Inflammatory macrophage treated with lipopolysaccharide for 1 hour (primary cell): Measurements from ENCODE around the gene SEMA3D.

Experiments
- DNase-seq, 2 donors: peaks; one replicate each; pipeline ENCODE4 v3.0.0-alpha.2; 2020 to 2022

The SEMA3D gene

DNA sequence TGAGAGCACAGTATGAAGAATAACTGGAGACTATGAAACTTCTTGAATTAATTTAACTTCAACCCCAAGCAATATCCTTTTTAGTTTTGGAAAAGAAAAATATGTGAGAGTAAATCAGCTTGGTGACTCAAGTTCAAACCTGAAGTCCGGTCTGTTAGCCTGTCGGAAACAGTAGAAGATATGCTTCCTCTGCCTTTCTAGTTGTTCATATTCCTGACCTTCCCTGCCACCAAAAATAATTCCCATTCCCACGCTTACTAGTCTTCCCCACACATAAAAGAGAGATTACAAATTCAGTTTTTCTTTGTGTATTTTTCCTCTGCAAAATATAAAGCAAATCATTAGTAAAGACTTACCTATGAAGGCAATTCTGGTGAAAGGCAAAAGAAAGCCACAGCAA is 3.6 kb downstream of the SEMA3D start:
- DNase-seq: no peak

GRCh38 chr7:85178531-85179298 is 8.1 kb downstream of the SEMA3D start:
- no peak for DNase-seq

DNA sequence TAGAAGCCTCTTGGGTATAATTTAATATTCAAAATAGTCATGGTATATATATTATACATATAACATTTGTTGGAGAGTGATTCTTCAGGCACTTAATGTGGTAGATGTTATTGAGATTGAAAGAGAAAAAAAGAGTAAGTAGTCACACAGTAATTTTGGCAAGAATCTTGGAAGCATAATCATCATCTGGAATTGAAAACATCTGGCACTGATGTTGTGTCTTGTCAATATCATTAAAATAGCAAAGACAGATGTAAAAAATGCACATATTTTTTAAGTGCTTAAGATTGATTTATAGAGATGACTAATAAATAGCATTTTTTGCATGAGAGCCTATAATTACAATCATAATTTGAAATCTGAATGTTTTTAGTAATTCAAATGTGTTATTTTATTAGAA is 9.5 kb downstream of the SEMA3D start:
- DNase-seq: no peak

DNA sequence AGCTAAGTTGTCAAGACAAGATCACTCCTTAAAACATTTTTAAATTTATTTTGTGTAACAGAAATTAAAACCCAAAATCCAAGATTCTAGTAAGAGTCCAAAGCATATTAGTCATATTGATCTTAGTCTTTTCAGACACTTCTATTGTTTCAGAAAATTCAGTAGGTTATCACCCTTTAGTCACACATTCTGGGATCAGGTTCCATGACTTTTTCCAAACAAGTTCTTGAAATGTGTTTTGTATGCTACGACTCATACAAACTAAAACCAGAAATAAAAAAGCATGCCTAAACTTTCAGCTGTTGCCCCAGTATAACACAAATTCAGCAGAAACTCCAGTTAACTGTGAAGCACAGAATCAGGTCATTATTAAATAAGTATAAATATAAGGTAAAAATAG is 10.7 kb downstream of the SEMA3D start:
- DNase-seq: no peak

GRCh38 chr7:85175217-85175616 is 11.6 kb downstream of the SEMA3D start:
- no peak for DNase-seq

GRCh38 chr7:85172530-85172941 is 14.3 kb downstream of the SEMA3D start:
- DNase-seq: no peak

DNA sequence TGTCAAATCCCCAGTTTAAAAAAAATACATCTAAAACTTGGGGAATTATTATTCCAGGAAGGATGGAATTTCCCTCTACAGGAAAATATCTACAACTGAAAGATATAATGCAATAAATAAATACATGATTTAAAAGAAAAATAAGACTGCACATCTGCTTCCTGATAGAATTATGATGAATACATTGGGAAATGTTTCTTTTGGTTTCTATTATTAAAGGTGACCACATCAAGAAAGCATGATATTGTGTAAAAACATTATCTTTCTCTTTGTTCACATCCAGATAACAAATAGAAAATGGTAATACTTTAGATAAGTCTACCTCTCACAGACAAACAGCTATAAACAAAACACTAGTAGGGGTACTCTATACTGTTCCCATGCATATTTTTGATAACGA is 19.2 kb downstream of the SEMA3D start:
- no peak for DNase-seq

- DNase-seq: no peak
Observed at GRCh38 chr7:85165263-85165662, 21.6 kb downstream of the SEMA3D start.

- no peak for DNase-seq
Observed at GRCh38 chr7:85164376-85164775, 22.5 kb downstream of the SEMA3D start.

- DNase-seq: no peak
Observed at GRCh38 chr7:85162721-85163120, 24.1 kb downstream of the SEMA3D start.

- no peak for DNase-seq
Observed at GRCh38 chr7:85160223-85160622, 26.6 kb downstream of the SEMA3D start.

- no peak for DNase-seq
Observed at GRCh38 chr7:85159003-85159402, 27.9 kb downstream of the SEMA3D start.

GRCh38 chr7:85156661-85157208 is 30.1 kb downstream of the SEMA3D start:
- DNase-seq: no peak

DNA sequence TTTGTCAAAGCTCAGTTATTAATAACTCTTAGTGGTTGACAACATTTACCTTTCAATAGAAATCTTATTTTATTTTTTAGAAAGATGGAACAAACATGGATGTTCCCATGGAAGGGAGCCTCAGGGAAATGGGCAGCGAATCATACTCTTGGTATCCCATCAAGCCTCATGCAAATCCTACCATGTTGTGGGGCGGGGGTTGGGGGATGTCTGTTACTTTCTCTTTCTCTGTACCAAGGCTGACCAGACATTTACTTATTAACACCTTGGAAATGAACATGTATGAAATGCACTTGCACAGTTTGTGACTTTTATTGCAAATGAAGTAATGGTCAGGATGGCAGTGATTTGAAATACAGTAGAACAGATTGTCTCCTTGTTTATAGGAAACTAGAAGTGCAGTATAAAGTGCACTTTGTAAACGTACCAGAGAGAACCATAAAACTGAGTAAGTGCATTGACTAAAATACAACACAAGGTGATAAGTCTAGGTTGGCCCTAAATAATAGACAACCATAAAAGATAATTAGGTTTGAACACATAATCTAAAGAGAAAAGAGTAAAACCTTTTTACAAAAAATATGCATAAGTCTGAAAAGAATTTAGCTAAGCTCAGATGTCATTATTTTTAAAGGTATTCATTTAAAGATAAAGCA is 32.4 kb downstream of the SEMA3D start:
- no peak for DNase-seq

GRCh38 chr7:85153715-85154114 is 33.1 kb downstream of the SEMA3D start:
- DNase-seq: no peak

DNA sequence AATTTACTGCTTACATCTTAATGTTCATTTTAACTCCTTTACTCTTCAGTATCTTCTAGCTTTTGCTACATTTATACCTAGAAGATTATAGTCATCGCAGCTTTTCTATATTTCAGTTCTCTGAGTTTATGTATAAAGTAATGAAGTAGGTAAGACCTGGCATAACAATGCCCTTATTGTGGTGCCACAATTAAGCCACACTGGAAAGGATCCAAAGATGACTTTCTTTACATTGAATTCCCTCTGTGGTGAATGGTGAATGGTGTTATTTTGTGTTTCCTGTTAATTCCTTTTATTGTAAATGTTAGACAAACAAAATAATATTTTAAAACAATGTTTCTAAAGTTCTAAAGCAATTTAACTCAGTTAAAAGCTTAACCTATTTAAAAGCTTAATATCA is 36.2 kb downstream of the SEMA3D start:
- no peak for DNase-seq

GRCh38 chr7:85144771-85145170 is 42.1 kb downstream of the SEMA3D start:
- DNase-seq: no peak

- no peak for DNase-seq
Observed at GRCh38 chr7:85135977-85136376, 50.9 kb downstream of the SEMA3D start.

DNA sequence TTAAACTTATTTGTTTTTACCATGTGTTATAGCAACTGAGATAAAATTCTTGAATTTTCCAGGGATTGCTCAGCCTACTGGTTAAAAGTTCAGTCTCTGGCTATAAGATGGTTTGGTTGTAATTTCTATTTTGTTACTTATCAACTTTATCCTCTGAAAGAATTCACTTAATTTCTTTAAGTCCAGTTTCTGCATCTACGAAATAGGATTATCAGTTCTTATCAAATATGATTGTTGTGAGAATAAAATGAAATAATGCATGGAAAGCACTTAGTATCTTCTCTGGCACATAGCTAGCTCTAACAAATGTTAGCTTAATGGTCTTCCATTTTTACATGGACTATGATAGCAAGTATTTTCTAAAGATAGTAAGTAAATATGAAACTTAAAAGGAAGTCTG is 53.3 kb downstream of the SEMA3D start:
- no peak for DNase-seq

DNA sequence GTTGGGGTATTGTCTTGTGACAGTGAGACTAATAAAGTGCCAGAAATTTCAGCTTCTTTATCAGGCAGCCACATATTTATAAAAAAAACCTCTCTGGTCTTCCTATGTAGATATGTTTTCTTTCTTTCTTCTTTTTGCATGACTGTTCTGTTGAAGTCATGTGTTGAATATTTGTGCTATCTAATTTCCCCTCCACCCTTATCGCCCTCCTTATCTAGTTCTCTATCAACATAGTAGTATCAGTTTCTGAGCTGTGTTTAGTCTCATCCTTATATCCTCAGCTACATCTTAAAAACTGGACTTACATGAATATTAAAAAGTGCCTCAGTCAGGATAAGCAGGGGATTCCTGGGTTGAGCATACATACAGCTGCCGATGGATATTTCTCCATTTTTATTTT is 53.9 kb downstream of the SEMA3D start:
- no peak for DNase-seq

DNA sequence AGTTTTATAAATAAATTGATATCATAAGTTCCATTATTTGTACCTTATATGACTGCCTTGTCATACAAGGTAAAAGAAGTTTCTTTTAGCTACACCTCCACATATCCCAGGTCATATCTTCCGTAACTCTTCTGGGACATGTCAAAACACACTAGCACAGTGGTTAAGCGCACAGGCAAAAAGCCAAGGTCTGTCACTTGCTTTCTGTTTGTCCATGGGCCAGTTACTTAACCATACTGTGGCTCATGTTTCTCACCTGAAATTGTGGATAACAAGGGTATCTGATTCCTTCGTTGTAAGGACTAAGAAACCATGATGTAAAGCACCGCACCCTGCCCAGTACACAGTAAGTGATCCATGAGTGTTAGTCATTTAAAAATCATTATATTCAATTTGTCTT is 56.2 kb downstream of the SEMA3D start:
- DNase-seq: no peak

DNA sequence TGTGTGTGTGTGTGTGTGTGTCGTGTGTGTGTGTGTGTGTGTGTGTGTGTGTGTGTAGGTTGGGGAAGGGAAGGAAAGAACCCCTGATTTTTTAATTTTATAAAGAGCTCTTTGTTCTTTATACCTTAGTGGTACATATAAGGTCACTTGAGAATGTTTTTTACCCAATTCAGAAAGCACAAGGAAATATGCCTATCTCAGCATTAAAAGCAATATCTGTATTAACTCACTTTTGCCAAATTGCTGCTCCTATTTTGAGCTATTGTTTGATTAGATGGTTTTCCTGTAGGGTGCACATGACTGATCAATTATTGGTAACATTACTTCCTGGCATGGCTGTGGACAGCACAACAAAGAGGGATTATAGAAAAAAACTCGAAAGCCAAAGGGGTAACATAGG is 60.5 kb downstream of the SEMA3D start:
- no peak for DNase-seq

DNA sequence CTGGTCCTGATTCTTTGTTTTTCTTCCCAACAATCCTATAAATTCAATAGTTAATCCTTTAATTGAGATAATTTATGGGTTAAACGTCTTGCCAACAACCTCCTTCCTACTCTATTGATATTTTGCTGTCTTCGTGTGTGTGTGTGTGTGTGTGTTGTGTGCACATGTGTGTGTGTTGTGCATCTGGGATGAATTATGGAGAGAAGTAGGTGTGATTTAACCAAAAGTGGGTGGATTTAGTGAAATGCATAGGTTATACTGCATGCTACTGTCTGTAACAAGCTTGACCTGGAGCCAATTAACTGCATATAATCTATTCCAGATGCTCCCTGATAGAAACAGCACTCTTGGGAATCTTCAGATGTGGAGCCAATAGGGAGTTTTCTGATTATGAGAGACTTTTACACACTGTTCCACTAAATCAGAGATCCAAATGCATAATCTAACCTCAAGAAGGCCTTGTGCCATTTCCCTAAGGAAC is 61.2 kb downstream of the SEMA3D start:
- no peak for DNase-seq

DNA sequence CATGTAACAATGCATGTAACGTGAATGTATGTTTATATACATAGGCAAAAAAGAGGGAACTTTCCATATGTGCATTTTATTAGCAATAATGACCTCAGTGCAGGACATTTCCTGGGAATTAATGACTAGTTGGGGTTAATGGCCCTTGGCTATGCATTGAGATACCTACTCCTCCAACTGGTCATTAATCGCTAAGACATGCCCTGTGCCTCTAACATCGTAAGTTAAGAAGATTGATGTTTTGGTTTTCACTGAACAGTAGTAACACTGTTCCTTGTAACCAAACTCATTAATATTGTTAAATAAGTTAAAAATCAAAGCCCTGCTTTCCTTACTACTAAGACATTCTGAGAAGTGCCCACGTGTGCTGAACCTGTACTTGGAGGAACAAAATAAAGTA is 61.7 kb downstream of the SEMA3D start:
- no peak for DNase-seq
